Karpas-422 (cell line): Measurements from ENCODE around the gene UCK2. TPM values are rescaled to one million over a fixed set of nuclear protein-coding genes. Genes with fewer than 3 reads are reported as not detected.

Experiments used
- DNase-seq: peaks from one replicate; pipeline ENCODE4 v3.0.0-alpha.2; 2015
- H2AFZ ChIP-seq: fragments of 200-600 bp; sonication (generic); 2 replicates; pipeline ENCODE4 v1.6.1; 2014; ENCODE audit warnings: antibody characterized with exemption, low read length, mixed read lengths
- H3K27ac ChIP-seq: fragments of 200-600 bp; sonication (generic); 2 replicates; pipeline ENCODE4 v1.5.1; 2014; ENCODE audit warnings: mild to moderate bottlenecking, low read length, moderate library complexity
- H3K27me3 ChIP-seq: fragments of 200-600 bp; sonication (generic); 2 replicates; pipeline ENCODE4 v1.6.1; 2014; ENCODE audit warnings: low read length, mixed read lengths
- H3K36me3 ChIP-seq: fragments of 200-600 bp; sonication (generic); 2 replicates; pipeline ENCODE4 v1.6.1; 2014; ENCODE audit warnings: low read length, mixed read lengths; ENCODE audit not compliant: insufficient read depth
- H3K4me1 ChIP-seq: fragments of 200-600 bp; sonication (generic); 2 replicates; pipeline ENCODE4 v1.6.1; 2014; ENCODE audit warnings: mild to moderate bottlenecking, low read length, mixed read lengths
- H3K4me2 ChIP-seq: fragments of 200-600 bp; sonication (generic); 2 replicates; pipeline ENCODE4 v1.6.1; 2014; ENCODE audit warnings: low read length, low read depth, mild to moderate bottlenecking; ENCODE audit not compliant: poor library complexity, severe bottlenecking
- H3K4me3 ChIP-seq: fragments of 200-600 bp; sonication (generic); 2 replicates; pipeline ENCODE4 v1.5.1; 2014; ENCODE audit warnings: mild to moderate bottlenecking, antibody characterized with exemption, low read length, mixed read lengths
- H3K79me2 ChIP-seq: fragments of 200-600 bp; sonication (generic); 2 replicates; pipeline ENCODE4 v1.6.1; 2014; ENCODE audit warnings: mild to moderate bottlenecking, low read length, mixed read lengths
- H3K9ac ChIP-seq: fragments of 200-600 bp; sonication (generic); 2 replicates; pipeline ENCODE4 v1.6.0; 2014; ENCODE audit warnings: low read length
- H3K9me2 ChIP-seq: fragments of 200-600 bp; sonication (generic), shearing (Covaris generic); replicated peaks from 2 replicates; pipeline ENCODE4 v1.6.0; 2014; ENCODE audit warnings: mild to moderate bottlenecking, low read length, moderate library complexity; ENCODE audit not compliant: insufficient read depth
- H3K9me3 ChIP-seq: fragments of 300-700, 200-600 bp; sonication (generic); 2 replicates; pipeline ENCODE4 v1.6.1; 2014; ENCODE audit warnings: low read length, mixed read lengths
- H4K20me1 ChIP-seq: fragments of 200-600 bp; sonication (generic); 2 replicates; pipeline ENCODE4 v1.6.1; 2014; ENCODE audit warnings: mild to moderate bottlenecking, antibody characterized with exemption, low read length, low read depth; ENCODE audit not compliant: insufficient read depth
- total RNA-seq: library from RNA; depleted of rRNA; stranded (reverse); fragments of >200 nt; shearing (Covaris generic); gene quantifications from 2 replicates; pipeline ENCODE4 v1.2.3, GENCODE V29; 2014; ENCODE audit warnings: low replicate concordance

The UCK2 gene
- total RNA-seq, 1 experiment from 2014 or later, result 67.9 TPM

- H3K4me3 ChIP-seq, result no peak overlapping the region
- H3K9me2 ChIP-seq, result no peaks in the 10 kb centered on the region
- H3K79me2 ChIP-seq, result no peaks in the 10 kb centered on the region
- H3K27ac ChIP-seq, result no peak overlapping the region
- H3K36me3 ChIP-seq, result no peaks in the 10 kb centered on the region
- no peak overlapping the region for H3K4me2 ChIP-seq
- H3K27me3 ChIP-seq, result no peaks in the 10 kb centered on the region
- no peaks in the 10 kb centered on the region for H3K9me3 ChIP-seq
- no peak overlapping the region for H2AFZ ChIP-seq
- no peak for DNase-seq
- H3K4me1 ChIP-seq, result peaks cover 7% of the 10 kb centered on the region
- no peak overlapping the region for H3K9ac ChIP-seq
- H4K20me1 ChIP-seq, result no peaks in the 10 kb centered on the region
These were observed 109.1 kb downstream of the UCK2 start for GRCh38 chr1:165936542-165936941.

GRCh38 chr1:165937829-165938228 is 110.4 kb downstream of the UCK2 start:
- no peaks in the 10 kb centered on the region for H3K79me2 ChIP-seq
- no peak overlapping the region for H3K27ac ChIP-seq
- H3K4me1 ChIP-seq, result peaks cover 7% of the 10 kb centered on the region
- no peak overlapping the region for H3K4me3 ChIP-seq
- H3K9me2 ChIP-seq, result no peaks in the 10 kb centered on the region
- H3K4me2 ChIP-seq, result no peak overlapping the region
- no peaks in the 10 kb centered on the region for H3K36me3 ChIP-seq
- no peaks in the 10 kb centered on the region for H4K20me1 ChIP-seq
- no peak overlapping the region for H3K9ac ChIP-seq
- no peak overlapping the region for H2AFZ ChIP-seq
- DNase-seq, result no peak
- H3K27me3 ChIP-seq, result no peaks in the 10 kb centered on the region
- H3K9me3 ChIP-seq, result no peaks in the 10 kb centered on the region

- Histone ChIP-seq H3K9me3 (no peaks in the 10 kb centered on the region), H4K20me1 (no peaks in the 10 kb centered on the region), H3K9ac (no peak overlapping the region), H3K9me2 (no peaks in the 10 kb centered on the region), H3K4me1 (peaks cover 3% of the 10 kb centered on the region), H3K36me3 (no peaks in the 10 kb centered on the region), H3K27me3 (no peaks in the 10 kb centered on the region), H3K27ac (no peak overlapping the region), H3K79me2 (no peaks in the 10 kb centered on the region), H2AFZ (no peak overlapping the region), H3K4me2 (no peak overlapping the region), H3K4me3 (no peak overlapping the region)
- DNase-seq, result no peak
These were observed 111.4 kb downstream of the UCK2 start for GRCh38 chr1:165938844-165939243.

GRCh38 chr1:165941531-165941930 is 114.1 kb downstream of the UCK2 start:
- no peak overlapping the region for H2AFZ ChIP-seq

DNA sequence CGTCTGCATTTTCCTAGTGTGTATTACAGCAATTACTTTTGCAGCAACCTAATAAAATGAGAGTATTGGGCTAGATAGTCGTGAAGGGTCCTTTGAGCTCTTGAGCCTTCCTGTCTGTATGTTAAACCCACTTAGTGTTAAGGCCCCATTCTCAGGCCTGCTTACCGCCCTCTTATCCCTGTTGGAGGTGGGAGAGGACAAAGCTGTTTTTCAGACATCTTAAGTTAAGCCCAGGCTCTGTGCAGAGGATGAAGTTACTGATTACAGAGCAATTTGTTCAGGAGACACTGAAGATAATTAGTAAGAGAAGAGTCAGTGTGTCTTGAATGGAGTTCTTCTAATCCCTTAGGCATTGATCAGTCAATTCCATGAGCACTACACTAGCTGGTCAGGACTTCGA is 114.6 kb downstream of the UCK2 start:
- no peaks in the 10 kb centered on the region for H3K79me2 ChIP-seq
- no peaks in the 10 kb centered on the region for H3K27me3 ChIP-seq

More at GRCh38 chr1:165941531-165941930, 114.1 kb downstream of the UCK2 start:
- no peak for DNase-seq
- Histone ChIP-seq H3K4me2 (no peak overlapping the region), H3K27me3 (no peaks in the 10 kb centered on the region), H3K4me3 (no peak overlapping the region), H3K9me3 (no peaks in the 10 kb centered on the region), H3K27ac (no peak overlapping the region), H3K9ac (no peak overlapping the region), H3K36me3 (no peaks in the 10 kb centered on the region), H3K79me2 (no peaks in the 10 kb centered on the region), H3K4me1 (no peaks in the 10 kb centered on the region), H3K9me2 (no peaks in the 10 kb centered on the region), H4K20me1 (no peaks in the 10 kb centered on the region)

GRCh38 chr1:165942927-165943597 is 115.6 kb downstream of the UCK2 start:
- DNase-seq, result no peak
- no peaks in the 10 kb centered on the region for H4K20me1 ChIP-seq
- H2AFZ ChIP-seq, result no peak overlapping the region
- no peak overlapping the region for H3K4me3 ChIP-seq
- H3K4me2 ChIP-seq, result no peak overlapping the region
- H3K9ac ChIP-seq, result no peak overlapping the region
- no peaks in the 10 kb centered on the region for H3K79me2 ChIP-seq
- no peaks in the 10 kb centered on the region for H3K4me1 ChIP-seq
- no peaks in the 10 kb centered on the region for H3K9me3 ChIP-seq
- H3K27ac ChIP-seq, result no peak overlapping the region
- H3K36me3 ChIP-seq, result no peaks in the 10 kb centered on the region
- no peaks in the 10 kb centered on the region for H3K9me2 ChIP-seq
- H3K27me3 ChIP-seq, result no peaks in the 10 kb centered on the region

More for the DNA sequence above, 114.6 kb downstream of the UCK2 start:
- Histone ChIP-seq H4K20me1 (no peaks in the 10 kb centered on the region), H3K4me1 (no peaks in the 10 kb centered on the region), H3K9ac (no peak overlapping the region), H2AFZ (no peak overlapping the region), H3K9me2 (no peaks in the 10 kb centered on the region), H3K36me3 (no peaks in the 10 kb centered on the region), H3K27ac (no peak overlapping the region), H3K4me3 (no peak overlapping the region), H3K9me3 (no peaks in the 10 kb centered on the region), H3K4me2 (no peak overlapping the region)
- no peak for DNase-seq

GRCh38 chr1:165945911-165946310 is 118.5 kb downstream of the UCK2 start:
- H2AFZ ChIP-seq, result no peak overlapping the region
- H4K20me1 ChIP-seq, result no peaks in the 10 kb centered on the region
- no peaks in the 10 kb centered on the region for H3K79me2 ChIP-seq
- no peaks in the 10 kb centered on the region for H3K4me1 ChIP-seq
- no peaks in the 10 kb centered on the region for H3K36me3 ChIP-seq
- no peak overlapping the region for H3K9ac ChIP-seq
- no peaks in the 10 kb centered on the region for H3K9me3 ChIP-seq
- no peak for DNase-seq
- H3K27ac ChIP-seq, result no peak overlapping the region
- H3K4me2 ChIP-seq, result no peak overlapping the region
- H3K4me3 ChIP-seq, result no peak overlapping the region
- H3K9me2 ChIP-seq, result no peaks in the 10 kb centered on the region
- no peaks in the 10 kb centered on the region for H3K27me3 ChIP-seq

DNA sequence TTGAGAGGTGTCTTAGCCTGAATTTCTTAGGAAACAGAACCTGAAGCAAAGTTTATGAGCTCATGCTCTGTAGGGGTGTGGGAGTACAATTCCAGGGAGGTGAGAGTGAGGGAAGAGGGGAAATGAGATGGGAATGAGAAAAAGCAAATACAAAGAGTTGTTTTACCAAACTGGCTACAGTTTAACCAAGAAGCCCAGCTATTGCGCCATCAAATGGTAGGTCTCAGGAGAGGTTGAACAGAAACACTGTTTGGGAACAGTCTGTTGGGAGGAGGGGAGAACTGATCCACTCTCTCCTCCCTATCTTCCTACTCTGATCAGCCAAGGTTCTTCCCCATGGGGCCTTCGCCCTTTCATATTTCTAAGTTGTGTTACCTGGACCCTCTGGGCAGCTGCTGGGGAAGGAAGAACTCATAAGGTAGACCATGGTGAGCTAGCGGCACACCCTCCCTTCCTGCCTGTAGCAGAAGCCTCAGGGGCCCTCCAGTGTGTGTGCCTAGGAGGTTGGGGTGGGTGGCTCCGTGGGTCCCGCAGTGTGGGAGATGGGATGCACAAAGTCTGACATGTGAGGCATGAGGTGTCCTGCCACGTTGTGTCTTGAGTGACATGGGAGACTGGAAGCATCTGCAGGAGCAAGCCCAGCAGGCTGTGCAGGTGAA is 120.5 kb downstream of the UCK2 start:
- H3K4me2 ChIP-seq, result no peak overlapping the region
- no peaks in the 10 kb centered on the region for H3K79me2 ChIP-seq
- no peaks in the 10 kb centered on the region for H4K20me1 ChIP-seq
- no peak overlapping the region for H2AFZ ChIP-seq
- no peak overlapping the region for H3K27ac ChIP-seq
- no peak for DNase-seq
- no peaks in the 10 kb centered on the region for H3K9me3 ChIP-seq
- H3K4me3 ChIP-seq, result no peak overlapping the region
- no peak overlapping the region for H3K9ac ChIP-seq
- H3K36me3 ChIP-seq, result no peaks in the 10 kb centered on the region
- no peaks in the 10 kb centered on the region for H3K27me3 ChIP-seq
- H3K4me1 ChIP-seq, result no peaks in the 10 kb centered on the region
- no peaks in the 10 kb centered on the region for H3K9me2 ChIP-seq
